Chondrocyte (in vitro differentiated cells): ENCODE results near the gene CRB2. TPM values are rescaled to one million over a fixed set of nuclear protein-coding genes. Genes with fewer than 3 reads are reported as not detected.
A peak's percentile ranks its signal among the peaks of the same experiment; 100 is the strongest.

Experiments used
- DNase-seq: peaks from one replicate; pipeline ENCODE4 v3.0.0; 2021; ENCODE audit warnings: mixed read lengths, low spot score
- H3K27ac Mint-ChIP-seq: one replicate; pipeline ENCODE4 v1.8.0; 2021; ENCODE audit warnings: mild to moderate bottlenecking, moderate library complexity, mixed read lengths; ENCODE audit not compliant: unreplicated experiment
- H3K27me3 Mint-ChIP-seq: 2 replicates; pipeline ENCODE4 v1.8.0; 2021; ENCODE audit warnings: low read depth, mixed read lengths
- H3K36me3 Mint-ChIP-seq: 2 replicates; pipeline ENCODE4 v1.8.0; 2021; ENCODE audit warnings: low read depth, mixed read lengths
- H3K4me1 Mint-ChIP-seq: 2 replicates; pipeline ENCODE4 v1.8.0; 2021; ENCODE audit warnings: low read depth, mild to moderate bottlenecking, mixed read lengths
- H3K4me3 Mint-ChIP-seq: one replicate; pipeline ENCODE4 v1.8.0; 2021; ENCODE audit warnings: mild to moderate bottlenecking, moderate library complexity, mixed read lengths; ENCODE audit not compliant: unreplicated experiment
- H3K9me3 Mint-ChIP-seq: 2 replicates; pipeline ENCODE4 v1.8.0; 2021; ENCODE audit warnings: low read depth, mixed read lengths
- CTCF ChIP-seq: fragments of 200-600 bp; sonication (generic); IDR thresholded peaks from 2 replicates; pipeline ENCODE4 v1.5.0; 2021; ENCODE audit warnings: antibody characterized with exemption, mild to moderate bottlenecking, moderate library complexity
- total RNA-seq: library from RNA; stranded (reverse); gene quantifications from 3 replicates; pipeline ENCODE4 v1.2.1, GENCODE V29; 2021

Gene CRB2
- total RNA-seq, 1 donor from 2014 or later, result 0.07 TPM

GRCh38 chr9:123319541-123320339 is 36.3 kb upstream of the CRB2 start:
- no peaks in the 10 kb centered on the region for H3K27me3 Mint-ChIP-seq
- no peak overlapping the region for H3K4me3 Mint-ChIP-seq
- no peaks in the 10 kb centered on the region for H3K9me3 Mint-ChIP-seq
- H3K27ac Mint-ChIP-seq, result no peak overlapping the region
- TF ChIP-seq CTCF, result no peak
- peak; percentile 87 for DNase-seq
- H3K4me1 Mint-ChIP-seq, result peaks cover 20% of the 10 kb centered on the region
- H3K36me3 Mint-ChIP-seq, result no peaks in the 10 kb centered on the region

- H3K9me3 Mint-ChIP-seq, result no peaks in the 10 kb centered on the region
- H3K27me3 Mint-ChIP-seq, result peaks cover 6% of the 10 kb centered on the region
- peaks cover 20% of the 10 kb centered on the region for H3K4me1 Mint-ChIP-seq
- no peaks in the 10 kb centered on the region for H3K36me3 Mint-ChIP-seq
- H3K27ac Mint-ChIP-seq, result no peak overlapping the region
- no peak for TF ChIP-seq CTCF
- no peak for DNase-seq
- H3K4me3 Mint-ChIP-seq, result no peak overlapping the region
Observed at GRCh38 chr9:123320814-123321213, 35.2 kb upstream of the CRB2 start.

GRCh38 chr9:123321616-123322272 is 34.3 kb upstream of the CRB2 start:
- Mint-ChIP-seq H3K27me3 (peaks cover 6% of the 10 kb centered on the region), H3K9me3 (no peaks in the 10 kb centered on the region), H3K27ac (no peak overlapping the region), H3K36me3 (no peaks in the 10 kb centered on the region), H3K4me3 (no peak overlapping the region), H3K4me1 (peaks cover 20% of the 10 kb centered on the region)
- no peak for DNase-seq
- TF ChIP-seq CTCF, result no peak

- no peak for DNase-seq
- Mint-ChIP-seq H3K27ac (peak overlapping the region; percentile 58), H3K27me3 (peaks cover 6% of the 10 kb centered on the region), H3K36me3 (no peaks in the 10 kb centered on the region), H3K4me1 (peaks cover 20% of the 10 kb centered on the region), H3K4me3 (no peak overlapping the region), H3K9me3 (no peaks in the 10 kb centered on the region)
- TF ChIP-seq CTCF, result no peak
Observed at GRCh38 chr9:123322273-123323195, 33.5 kb upstream of the CRB2 start.
